ENCODE data around the gene MCF2L2. TPM values are rescaled to one million over a fixed set of nuclear protein-coding genes. Genes with fewer than 3 reads are reported as not detected.

Gene MCF2L2
- total and polyA plus RNA-seq, 4 donors: 0.13 to 1.0 (median 0.54) TPM

DNA sequence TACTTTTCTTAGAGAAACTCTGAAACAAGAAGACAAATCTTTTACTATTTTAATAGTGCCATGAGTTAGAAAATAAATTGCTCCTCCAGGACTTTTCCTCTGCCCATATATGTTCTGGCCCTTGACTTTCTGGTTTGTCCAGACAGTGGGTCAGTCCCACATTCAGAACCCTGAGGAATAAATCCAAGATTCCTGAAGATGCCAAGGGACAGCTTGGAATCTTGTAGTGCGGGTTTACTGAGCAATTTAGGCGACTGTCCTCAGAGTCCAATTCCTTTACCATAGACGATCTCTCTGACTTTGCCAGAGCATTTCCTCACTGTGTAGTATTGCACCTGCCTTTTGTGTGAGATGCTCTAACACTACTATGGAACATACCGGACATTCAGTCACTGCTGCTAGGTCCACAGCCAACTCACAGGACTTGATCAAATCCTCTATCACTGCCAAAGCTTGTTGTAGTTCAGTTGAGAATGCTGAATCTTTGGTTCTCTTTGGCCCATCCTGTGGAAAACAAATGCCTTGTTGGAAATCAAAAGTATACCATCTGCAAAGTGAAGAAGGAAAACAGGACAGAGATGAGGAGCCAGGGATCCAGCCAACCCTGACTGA, 212.7 kb downstream of the MCF2L2 start:
- no peak for DNase-seq
- Histone ChIP-seq H3K27ac (ENCODE audit: low read depth in 1 of 2, low read length in 2 of 2) (no peak overlapping the region), H3K4me3 (ENCODE audit: low read length in 2 of 2) (no peak overlapping the region), H3K36me3 (ENCODE audit: control insufficient read depth in 1 of 2, insufficient read depth in 2 of 2, low read length in 1 of 2) (no peaks in the 10 kb centered on the region), H3K4me1 (ENCODE audit: control insufficient read depth in 1 of 2, insufficient read depth in 2 of 2, low read length in 2 of 2) (no peaks in the 10 kb centered on the region), H3K9me3 (ENCODE audit: control insufficient read depth, low read length) (no peaks in the 10 kb centered on the region), H3K27me3 (ENCODE audit: control insufficient read depth in 1 of 2, insufficient read depth in 2 of 2, low read length in 1 of 2) (no peaks in the 10 kb centered on the region)
- intact Hi-C loops (cut with DNase I): no loop called here
- ATAC-seq (ENCODE audit: low FRiP score): no peak
- 82 to 87% methylated on average over 4 of the region's 4 CpGs for WGBS, 2 donors

DNA sequence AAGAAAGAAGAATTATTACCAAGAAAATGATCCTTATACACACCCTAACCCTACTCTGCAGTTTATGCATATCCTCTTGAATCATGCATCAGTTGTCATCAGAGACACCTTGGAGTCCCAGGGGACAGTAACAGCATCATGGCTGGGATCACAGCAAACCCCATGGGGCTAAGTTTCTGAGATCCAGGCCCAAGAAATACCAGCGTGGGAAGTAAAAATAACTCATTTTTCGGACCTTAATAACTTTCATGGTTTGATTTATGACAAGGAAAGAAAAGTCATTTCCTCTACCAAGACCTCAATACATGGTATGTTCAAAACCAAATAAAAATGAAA, 214.2 kb downstream of the MCF2L2 start:
- no peak for ATAC-seq (ENCODE audit: low FRiP score)
- H3K27me3 ChIP-seq (ENCODE audit: control insufficient read depth in 1 of 2, insufficient read depth in 2 of 2, low read length in 1 of 2): no peaks in the 10 kb centered on the region
- H3K9me3 ChIP-seq (ENCODE audit: control insufficient read depth, low read length): no peaks in the 10 kb centered on the region
- DNase-seq: no peak
- WGBS, 2 donors: 11 to 17% methylated on average over 2 of the region's 2 CpGs
- no peaks in the 10 kb centered on the region for H3K36me3 ChIP-seq (ENCODE audit: control insufficient read depth in 1 of 2, insufficient read depth in 2 of 2, low read length in 1 of 2)
- intact Hi-C loops (cut with DNase I): no loop called here
- H3K27ac ChIP-seq (ENCODE audit: low read depth in 1 of 2, low read length in 2 of 2): no peak overlapping the region
- no peaks in the 10 kb centered on the region for H3K4me1 ChIP-seq (ENCODE audit: control insufficient read depth in 1 of 2, insufficient read depth in 2 of 2, low read length in 2 of 2)
- H3K4me3 ChIP-seq (ENCODE audit: low read length in 2 of 2): no peak overlapping the region

DNA sequence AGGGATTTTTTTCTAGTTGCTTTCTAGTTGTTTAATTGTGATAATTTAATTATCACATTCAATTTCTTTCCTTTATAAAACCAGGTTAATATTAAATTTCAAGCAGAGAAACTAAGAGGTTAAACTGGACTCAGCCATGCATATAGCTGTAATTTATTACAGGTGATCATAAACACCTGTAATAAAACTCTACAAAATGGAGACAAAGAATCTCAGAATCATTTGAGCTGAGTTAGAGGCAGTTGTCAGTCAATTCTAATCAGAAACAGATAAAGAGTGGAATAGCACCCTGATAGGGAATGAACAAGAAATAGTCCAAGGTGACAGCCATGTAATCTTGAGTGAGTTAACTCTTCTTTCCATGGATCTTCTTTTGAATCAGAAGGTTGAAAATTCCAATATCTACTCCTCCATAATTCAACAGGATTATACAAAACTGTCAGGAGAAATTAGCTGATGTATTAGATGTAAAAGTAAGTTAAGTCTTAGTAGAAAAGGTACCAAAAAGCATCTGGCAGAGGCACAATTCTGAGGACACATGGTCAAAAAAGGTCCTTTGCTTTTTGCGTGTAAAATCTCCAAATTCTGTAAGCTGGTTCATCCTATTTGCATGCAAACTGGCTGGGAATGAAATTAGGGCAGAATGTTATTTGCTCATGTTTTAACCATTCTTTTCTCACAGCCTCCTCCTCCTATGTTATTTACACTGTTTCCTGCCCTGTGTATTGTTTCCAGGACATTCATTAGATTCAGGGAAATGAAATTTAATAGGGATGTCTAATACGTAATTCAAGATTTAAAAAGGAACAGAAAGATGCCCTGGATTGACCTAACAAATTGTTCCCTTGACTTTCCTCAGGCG, 214.8 kb downstream of the MCF2L2 start:
- intact Hi-C loops (cut with DNase I): no loop called here
- Histone ChIP-seq H3K36me3 (ENCODE audit: control insufficient read depth in 1 of 2, insufficient read depth in 2 of 2, low read length in 1 of 2) (no peaks in the 10 kb centered on the region), H3K27ac (ENCODE audit: low read depth in 1 of 2, low read length in 2 of 2) (no peak overlapping the region), H3K27me3 (ENCODE audit: control insufficient read depth in 1 of 2, insufficient read depth in 2 of 2, low read length in 1 of 2) (no peaks in the 10 kb centered on the region), H3K4me3 (ENCODE audit: low read length in 2 of 2) (no peak overlapping the region), H3K9me3 (ENCODE audit: control insufficient read depth, low read length) (no peaks in the 10 kb centered on the region), H3K4me1 (ENCODE audit: control insufficient read depth in 1 of 2, insufficient read depth in 2 of 2, low read length in 2 of 2) (no peaks in the 10 kb centered on the region)
- WGBS, 2 donors: 62 to 63% methylated on average over 3 of the region's 3 CpGs
- ATAC-seq (ENCODE audit: low FRiP score): no peak
- no peak for DNase-seq

DNA sequence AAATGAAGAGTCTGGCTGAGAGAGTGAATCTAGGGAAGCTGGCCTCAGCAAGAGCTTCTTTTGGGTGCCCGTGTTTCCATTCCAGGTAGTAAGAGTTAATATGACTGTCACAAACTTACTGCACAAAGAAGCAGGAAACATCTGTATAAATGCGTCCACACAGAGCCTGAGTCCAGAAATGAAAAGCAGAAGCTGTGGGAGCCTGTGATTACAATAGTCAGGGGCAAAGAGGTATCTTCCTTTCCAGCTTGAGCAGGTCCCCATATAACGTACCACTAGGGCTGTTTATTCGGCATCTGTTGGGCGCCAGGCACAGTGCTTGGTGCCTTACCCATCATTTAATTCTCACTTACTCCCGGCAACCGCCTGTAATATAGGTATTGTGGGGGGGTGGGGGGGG, 215.9 kb downstream of the MCF2L2 start:
- Histone ChIP-seq H3K4me3 (ENCODE audit: low read length in 2 of 2) (no peak overlapping the region), H3K27me3 (ENCODE audit: control insufficient read depth in 1 of 2, insufficient read depth in 2 of 2, low read length in 1 of 2) (no peaks in the 10 kb centered on the region), H3K27ac (ENCODE audit: low read depth in 1 of 2, low read length in 2 of 2) (no peak overlapping the region), H3K9me3 (ENCODE audit: control insufficient read depth, low read length) (no peaks in the 10 kb centered on the region), H3K4me1 (ENCODE audit: control insufficient read depth in 1 of 2, insufficient read depth in 2 of 2, low read length in 2 of 2) (no peaks in the 10 kb centered on the region), H3K36me3 (ENCODE audit: control insufficient read depth in 1 of 2, insufficient read depth in 2 of 2, low read length in 1 of 2) (no peaks in the 10 kb centered on the region)
- ATAC-seq (ENCODE audit: low FRiP score): peak; percentile 58
- WGBS, 2 donors: 85 to 87% methylated on average over 7 of the region's 7 CpGs
- DNase-seq: no peak
- intact Hi-C loops (cut with DNase I): no loop called here

DNA sequence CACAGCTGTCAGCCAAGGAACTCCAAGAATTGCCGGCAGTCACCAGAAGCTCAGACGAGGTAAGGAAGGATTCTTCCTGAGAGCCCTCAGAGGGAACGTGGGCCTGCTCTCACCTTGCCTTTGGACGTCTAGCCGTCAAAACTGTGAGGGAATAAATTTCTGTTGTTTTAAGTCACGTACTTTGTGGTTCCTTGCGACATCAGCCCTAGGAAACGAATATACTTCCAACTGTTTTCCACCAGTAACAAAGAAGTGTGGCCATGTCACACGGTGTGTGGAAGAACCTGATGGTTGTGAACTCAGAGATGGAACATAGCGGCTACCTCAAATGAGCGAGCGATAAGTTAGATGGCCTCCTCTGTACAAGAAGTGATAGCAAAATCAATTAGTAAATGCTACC, 216.3 kb downstream of the MCF2L2 start:
- intact Hi-C loops (cut with DNase I): no loop called here
- WGBS, 2 donors: 83 to 87% methylated on average over 12 of the region's 12 CpGs
- H3K4me1 ChIP-seq (ENCODE audit: control insufficient read depth in 1 of 2, insufficient read depth in 2 of 2, low read length in 2 of 2): no peaks in the 10 kb centered on the region
- no peaks in the 10 kb centered on the region for H3K27me3 ChIP-seq (ENCODE audit: control insufficient read depth in 1 of 2, insufficient read depth in 2 of 2, low read length in 1 of 2)
- no peak overlapping the region for H3K4me3 ChIP-seq (ENCODE audit: low read length in 2 of 2)
- no peaks in the 10 kb centered on the region for H3K9me3 ChIP-seq (ENCODE audit: control insufficient read depth, low read length)
- no peaks in the 10 kb centered on the region for H3K36me3 ChIP-seq (ENCODE audit: control insufficient read depth in 1 of 2, insufficient read depth in 2 of 2, low read length in 1 of 2)
- DNase-seq (no peak), ATAC-seq (ENCODE audit: low FRiP score) (no peak)
- no peak overlapping the region for H3K27ac ChIP-seq (ENCODE audit: low read depth in 1 of 2, low read length in 2 of 2)

DNA sequence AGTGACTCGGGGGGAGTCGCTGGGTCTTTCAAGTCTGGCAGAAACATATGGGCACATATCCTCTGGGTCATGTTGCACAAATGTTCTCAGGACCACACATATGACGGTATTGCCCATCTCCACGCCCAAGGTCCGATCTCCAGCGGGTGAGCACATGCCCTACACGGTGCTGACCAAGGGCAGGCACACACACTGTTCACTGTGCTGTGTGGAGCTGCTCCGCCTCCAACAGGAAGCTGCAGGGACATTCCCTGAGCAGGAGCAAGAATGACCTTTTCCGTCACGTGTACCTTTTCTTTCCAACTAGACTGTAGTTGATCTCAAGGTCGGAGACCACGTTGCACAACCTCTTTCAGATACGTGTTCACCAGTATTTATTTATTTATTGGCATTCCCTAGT, 217.1 kb downstream of the MCF2L2 start:
- no peaks in the 10 kb centered on the region for H3K36me3 ChIP-seq (ENCODE audit: control insufficient read depth in 1 of 2, insufficient read depth in 2 of 2, low read length in 1 of 2)
- no peaks in the 10 kb centered on the region for H3K9me3 ChIP-seq (ENCODE audit: control insufficient read depth, low read length)
- DNase-seq: peak; percentile 62 to 77
- intact Hi-C loops (cut with DNase I): no loop called here
- peak; percentile 68 for ATAC-seq (ENCODE audit: low FRiP score)
- 89 to 90% methylated on average over 13 of the region's 13 CpGs for WGBS, 2 donors
- H3K27me3 ChIP-seq (ENCODE audit: control insufficient read depth in 1 of 2, insufficient read depth in 2 of 2, low read length in 1 of 2): no peaks in the 10 kb centered on the region
- no peak overlapping the region for H3K27ac ChIP-seq (ENCODE audit: low read depth in 1 of 2, low read length in 2 of 2)
- H3K4me3 ChIP-seq (ENCODE audit: low read length in 2 of 2): no peak overlapping the region
- no peaks in the 10 kb centered on the region for H3K4me1 ChIP-seq (ENCODE audit: control insufficient read depth in 1 of 2, insufficient read depth in 2 of 2, low read length in 2 of 2)

DNA sequence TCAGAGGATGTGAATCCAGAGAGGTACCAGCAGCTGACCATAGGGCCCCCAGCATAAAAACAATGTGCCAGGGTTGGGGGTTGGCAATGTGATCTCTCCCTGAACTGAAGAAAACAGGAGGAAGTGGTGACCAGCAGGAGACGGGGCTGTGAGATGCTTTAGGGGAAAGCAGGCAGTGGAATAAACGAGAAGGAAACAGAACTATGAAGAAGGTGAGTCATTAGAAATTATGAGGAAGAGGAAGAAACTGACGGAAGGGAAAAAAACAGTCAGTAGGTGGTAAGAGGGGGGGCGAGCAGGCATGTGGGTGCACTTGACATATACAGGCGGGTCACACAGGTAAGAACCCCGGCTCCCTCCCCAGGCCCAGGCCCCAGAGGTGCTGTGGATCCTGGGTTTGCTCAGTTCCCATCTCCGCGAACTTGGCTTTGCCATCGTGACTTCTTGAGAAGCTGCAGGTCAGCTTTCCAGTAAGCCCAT, 217.5 kb downstream of the MCF2L2 start:
- no peak overlapping the region for H3K4me3 ChIP-seq (ENCODE audit: low read length in 2 of 2)
- no peak overlapping the region for H3K27ac ChIP-seq (ENCODE audit: low read depth in 1 of 2, low read length in 2 of 2)
- intact Hi-C loops (cut with DNase I): no loop called here
- H3K27me3 ChIP-seq (ENCODE audit: control insufficient read depth in 1 of 2, insufficient read depth in 2 of 2, low read length in 1 of 2): no peaks in the 10 kb centered on the region
- ATAC-seq (ENCODE audit: low FRiP score) (peak; percentile 64), DNase-seq (peak in 1 of 2 donors; percentile 67)
- no peaks in the 10 kb centered on the region for H3K4me1 ChIP-seq (ENCODE audit: control insufficient read depth in 1 of 2, insufficient read depth in 2 of 2, low read length in 2 of 2)
- H3K9me3 ChIP-seq (ENCODE audit: control insufficient read depth, low read length): no peaks in the 10 kb centered on the region
- 77 to 79% methylated on average over 9 of the region's 9 CpGs for WGBS, 2 donors
- no peaks in the 10 kb centered on the region for H3K36me3 ChIP-seq (ENCODE audit: control insufficient read depth in 1 of 2, insufficient read depth in 2 of 2, low read length in 1 of 2)

DNA sequence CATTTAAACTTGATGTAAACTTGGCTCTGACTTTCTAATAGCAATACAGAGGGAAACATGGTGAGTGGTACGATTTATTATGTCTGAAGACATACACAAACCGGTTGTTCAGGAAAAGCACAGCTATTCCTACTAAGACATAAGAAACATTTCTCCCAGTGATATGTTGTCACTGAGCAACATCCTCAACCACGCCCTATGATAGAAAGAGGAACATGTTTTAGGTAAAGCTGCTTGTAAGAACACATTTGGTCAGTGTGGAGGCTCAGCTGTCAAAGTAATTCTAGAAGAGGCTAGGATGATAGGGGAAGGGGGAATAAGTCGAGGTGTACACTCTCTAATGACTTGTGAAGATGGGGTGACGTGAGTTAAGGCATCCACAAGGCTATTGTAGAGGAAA, 218.1 kb downstream of the MCF2L2 start:
- ATAC-seq (ENCODE audit: low FRiP score): no peak
- DNase-seq: no peak
- 74 to 79% methylated on average over 5 of the region's 5 CpGs for WGBS, 2 donors
- H3K27me3 ChIP-seq (ENCODE audit: control insufficient read depth in 1 of 2, insufficient read depth in 2 of 2, low read length in 1 of 2): no peaks in the 10 kb centered on the region
- H3K27ac ChIP-seq (ENCODE audit: low read depth in 1 of 2, low read length in 2 of 2): no peak overlapping the region
- H3K9me3 ChIP-seq (ENCODE audit: control insufficient read depth, low read length): no peaks in the 10 kb centered on the region
- no peaks in the 10 kb centered on the region for H3K4me1 ChIP-seq (ENCODE audit: control insufficient read depth in 1 of 2, insufficient read depth in 2 of 2, low read length in 2 of 2)
- intact Hi-C loops (cut with DNase I): no loop called here
- H3K36me3 ChIP-seq (ENCODE audit: control insufficient read depth in 1 of 2, insufficient read depth in 2 of 2, low read length in 1 of 2): no peaks in the 10 kb centered on the region
- no peak overlapping the region for H3K4me3 ChIP-seq (ENCODE audit: low read length in 2 of 2)

DNA sequence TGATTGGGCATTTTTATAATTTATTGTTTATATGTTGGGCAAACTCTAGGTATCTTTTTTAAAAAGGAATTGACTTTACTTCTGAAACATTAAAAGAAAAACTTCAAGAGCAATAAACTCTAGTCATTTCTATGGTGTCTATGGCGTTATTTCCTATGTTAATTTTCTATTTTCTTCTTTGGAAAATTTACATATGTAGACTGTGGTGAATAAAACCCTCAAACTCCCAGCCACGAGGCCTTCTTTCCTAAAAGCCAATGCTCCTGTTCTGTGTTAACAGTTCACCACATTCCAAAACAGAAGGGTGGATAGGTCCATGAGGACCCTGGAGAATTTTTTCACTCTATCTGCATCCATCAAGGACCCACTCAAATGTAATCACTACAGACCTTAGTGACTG, 219.6 kb downstream of the MCF2L2 start:
- H3K36me3 ChIP-seq (ENCODE audit: control insufficient read depth in 1 of 2, insufficient read depth in 2 of 2, low read length in 1 of 2): no peaks in the 10 kb centered on the region
- intact Hi-C loops (cut with DNase I): no loop called here
- 90 to 91% methylated on average over 2 of the region's 2 CpGs for WGBS, 2 donors

More for the DNA sequence above, 219.6 kb downstream of the MCF2L2 start:
- no peaks in the 10 kb centered on the region for H3K27me3 ChIP-seq (ENCODE audit: control insufficient read depth in 1 of 2, insufficient read depth in 2 of 2, low read length in 1 of 2)
- no peak overlapping the region for H3K4me3 ChIP-seq (ENCODE audit: low read length in 2 of 2)
- H3K9me3 ChIP-seq (ENCODE audit: control insufficient read depth, low read length): no peaks in the 10 kb centered on the region
- ATAC-seq (ENCODE audit: low FRiP score) (no peak), DNase-seq (no peak)
- no peak overlapping the region for H3K27ac ChIP-seq (ENCODE audit: low read depth in 1 of 2, low read length in 2 of 2)
- H3K4me1 ChIP-seq (ENCODE audit: control insufficient read depth in 1 of 2, insufficient read depth in 2 of 2, low read length in 2 of 2): no peaks in the 10 kb centered on the region
